ENCODE measurements around the gene CNTRL. TPM values are rescaled to one million over a fixed set of nuclear protein-coding genes. Genes with fewer than 3 reads are reported as not detected.

CNTRL gene
- polyA plus RNA-seq, 3 donors = 27.2 to 37.4 (median 31.1) TPM

DNA sequence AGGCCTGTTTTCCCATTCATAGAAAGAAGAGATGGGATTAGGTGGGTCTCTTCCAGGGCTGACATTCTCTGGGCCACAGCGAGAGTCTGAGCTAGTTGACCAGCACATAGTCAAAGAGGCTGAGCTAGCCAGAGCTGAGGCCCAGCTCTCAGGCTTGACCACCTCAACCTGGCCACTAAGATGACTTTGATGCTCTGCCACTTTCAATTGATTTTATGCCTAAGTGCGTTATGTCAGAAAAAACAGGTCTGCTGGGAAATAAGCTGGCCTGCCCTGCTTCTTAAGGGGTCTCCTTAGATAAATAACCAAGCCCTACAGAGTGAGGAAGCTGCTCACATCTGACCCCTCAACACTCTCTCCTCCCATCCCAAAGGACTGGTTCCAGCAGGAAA, 146.9 kb downstream of the CNTRL start:
- DNase-seq (ENCODE audit: low read depth in 3 of 3, low spot score in 2 of 3) = no peak

DNA sequence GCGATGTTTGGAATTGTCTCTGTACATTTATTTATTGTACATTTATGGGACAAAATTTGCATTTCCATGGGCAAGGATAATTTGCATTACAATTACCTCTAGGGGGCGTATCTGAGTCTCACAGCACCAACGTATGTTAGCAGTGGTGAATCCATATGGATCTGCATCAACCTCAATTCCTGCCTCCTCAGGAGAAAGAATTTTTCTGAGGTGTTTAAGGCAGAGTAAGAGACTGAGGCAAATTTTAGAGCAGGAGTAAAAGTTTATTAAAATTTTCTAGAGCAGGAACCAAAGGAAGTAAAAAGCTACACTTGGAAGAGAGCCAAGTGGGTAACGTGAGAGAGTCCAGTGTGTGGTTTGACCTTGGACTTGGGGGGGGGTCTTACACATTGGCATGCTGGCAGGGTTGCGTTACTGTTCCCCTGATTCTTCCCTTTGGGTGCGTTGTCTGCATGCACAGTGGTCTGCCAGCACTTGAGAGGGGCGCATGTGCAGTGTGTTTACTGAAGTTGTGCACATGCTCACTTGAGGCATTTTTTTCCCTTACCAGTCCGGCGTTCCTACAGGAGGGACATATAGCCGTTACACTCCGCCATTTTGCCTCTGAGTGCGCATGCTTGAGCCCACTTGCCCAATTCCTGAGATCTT, 147.9 kb downstream of the CNTRL start:
- DNase-seq (ENCODE audit: low read depth in 3 of 3, low spot score in 2 of 3) = no peak

DNA sequence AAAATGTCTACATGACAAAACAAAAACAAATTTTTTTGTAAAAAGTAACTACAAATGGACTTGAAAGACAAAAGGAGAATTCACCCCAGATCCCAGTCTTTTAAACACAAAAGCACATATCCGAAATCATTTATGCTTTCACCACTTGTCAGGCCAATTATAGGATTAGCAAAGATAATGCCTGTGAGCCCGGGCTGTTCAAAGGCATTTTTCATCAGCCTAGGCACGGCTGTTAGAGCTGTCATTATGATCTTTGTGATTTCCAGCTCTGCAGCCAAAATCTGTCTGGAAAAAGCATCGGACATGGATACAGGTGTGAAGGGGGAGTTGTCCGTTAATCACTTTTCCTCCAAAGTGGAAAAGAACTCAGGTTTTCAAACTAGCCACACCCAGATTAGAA, 150.5 kb downstream of the CNTRL start:
- no peak for DNase-seq (ENCODE audit: low read depth in 3 of 3, low spot score in 2 of 3)

DNA sequence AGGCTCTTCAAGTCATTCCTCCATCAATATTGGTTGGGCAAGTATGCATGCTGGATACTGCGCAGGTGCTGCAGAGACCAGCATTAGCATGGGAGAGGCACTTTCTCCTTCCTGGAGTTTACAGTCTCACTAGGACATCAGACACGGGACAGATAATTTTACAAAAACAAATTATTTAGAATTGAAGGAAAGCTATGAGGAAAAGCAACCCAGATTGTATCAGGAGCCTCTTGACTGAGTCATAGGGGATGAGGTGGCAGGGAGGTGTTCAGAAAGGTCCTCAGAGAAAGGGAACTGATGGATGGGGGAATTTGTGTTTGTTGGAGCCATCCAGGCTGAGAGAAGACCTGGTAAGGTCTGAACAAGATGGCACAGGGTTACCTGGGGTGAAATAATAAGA, 151.4 kb downstream of the CNTRL start:
- no peak for DNase-seq (ENCODE audit: low read depth in 3 of 3, low spot score in 2 of 3)

Other genes with a start within 250 kb of the CNTRL start
- gene PSMD5, start 232.0 kb upstream of the CNTRL start, polyA plus RNA-seq (ENCODE audit: insufficient read length in 3 of 3) = 10 to 100 TPM; 27.8 to 33.2 (median 31.7) TPM
- gene PHF19, start 197.8 kb upstream of the CNTRL start, polyA plus RNA-seq (ENCODE audit: insufficient read length in 3 of 3) = 10 to 100 TPM; 28.5 to 32.4 (median 32.4) TPM
- 1 to 10 TPM; 4.1 to 5.4 (median 4.5) TPM for gene TRAF1, start 148.2 kb upstream of the CNTRL start, polyA plus RNA-seq (ENCODE audit: insufficient read length in 3 of 3)
- 10 to 100 TPM; 14.0 to 17.5 (median 14.7) TPM for gene C5, start 24.7 kb upstream of the CNTRL start, polyA plus RNA-seq (ENCODE audit: insufficient read length in 3 of 3)
- 100 to 1,000 TPM; 108 to 111 (median 110) TPM for gene RAB14, start 126.9 kb downstream of the CNTRL start, polyA plus RNA-seq (ENCODE audit: insufficient read length in 3 of 3)
- gene GSN, start 193.2 kb downstream of the CNTRL start, polyA plus RNA-seq (ENCODE audit: insufficient read length in 3 of 3) = 100 to 1,000 TPM; 144 to 177 (median 171) TPM

Data from right renal cortex interstitium (tissue), 3 donors.